HepG2 (cell line): ENCODE data around the gene GCNT4. TPM values are rescaled to one million over a fixed set of nuclear protein-coding genes. Genes with fewer than 3 reads are reported as not detected.
A peak's percentile ranks its signal among the peaks of the same experiment; 100 is the strongest.
"Not testable (repeated sequence)": the region's sequence is repeated elsewhere in the genome, so short reads cannot be mapped to it uniquely, and the experiment has no call there.

ENCODE experiments used
- ATAC-seq: fragments of 200-7000 bp; cut with Tn5 transposase; 3 replicates; pipeline ENCODE4 v1.9.1; 2020; ENCODE audit warnings: mild to moderate bottlenecking, moderate library complexity
- BruUV-seq: library from RNA; stranded (reverse); fragments of 400-500 nt; replicated peaks from 2 replicates; lab custom pipeline; 2021; lab: Mats Ljungman, UMichigan
- CTCF ChIA-PET: fragments of 300-600 bp; formaldehyde crosslinking; extraction: SDS; loops from one replicate; lab custom pipeline; 2021; ENCODE audit warnings: low total read pairs, inconsistent platforms, low intra/inter-chr PET ratio; lab: Yijun Ruan, JAX
- POLR2A ChIA-PET: fragments of 350-600 bp; sonication (Branson Sonifier 250); formaldehyde crosslinking; loops from one replicate; lab custom pipeline; 2020; ENCODE audit warnings: antibody characterized with exemption, inconsistent platforms; lab: Yijun Ruan, JAX
- DNase-seq: peaks from one replicate; pipeline ENCODE4 v3.0.0-alpha.2; 2015; ENCODE audit warnings: low spot score
- FAIRE-seq: peaks from 3 replicates; lab custom pipeline; 2011; peaks lifted over from hg19 to GRCh38; lab: Jason Lieb, UNC
- H2AFZ ChIP-seq: one replicate; pipeline ENCODE4 v1.6.1; 2011; ENCODE audit warnings: low read length, inconsistent platforms
- H3K27ac ChIP-seq: fragments of 300-600 bp; 3 replicates; pipeline ENCODE4 v1.8.0; 2011; ENCODE audit warnings: mixed run types, mild to moderate bottlenecking, mixed read lengths, low read length, inconsistent platforms; ENCODE audit not compliant: insufficient read depth; ENCODE audit errors: extremely low read length
- H3K27me3 ChIP-seq, 2 experiments: fragments of 200-600 bp in 1 of 2; 2 replicates in 1 of 2; 3 replicates in 1 of 2; pipeline versions ENCODE4 v1.6.0 to v1.8.0; 2011; ENCODE audit warnings: low read length in 2 of 2, mild to moderate bottlenecking in 2 of 2, moderate library complexity in 2 of 2, inconsistent platforms in 1 of 2; ENCODE audit not compliant: insufficient read depth in 2 of 2, control insufficient read depth in 1 of 2
- H3K36me3 ChIP-seq, 2 experiments: fragments of 200-600 bp in 1 of 2; replicated peaks in 1 of 2; 2 replicates in 1 of 2; 3 replicates in 1 of 2; pipeline versions ENCODE4 v1.5.1 to v1.8.0; 2011; ENCODE audit warnings: low read length in 2 of 2, inconsistent platforms in 1 of 2; ENCODE audit not compliant: insufficient read depth in 2 of 2, control insufficient read depth in 1 of 2
- H3K4me1 ChIP-seq: 2 replicates; pipeline ENCODE4 v1.5.1; 2012; ENCODE audit warnings: low read length, inconsistent platforms; ENCODE audit not compliant: insufficient read depth
- H3K4me2 ChIP-seq: 2 replicates; pipeline ENCODE4 v1.6.0; 2011; ENCODE audit warnings: low read depth, low read length, inconsistent platforms
- H3K4me3 ChIP-seq, 3 experiments: fragments of 200-600 bp in 1 of 3; sonication (generic), shearing (Covaris generic) in 1 of 3; replicated peaks in 1 of 3; 2 replicates each; pipeline ENCODE4 v1.5.1; 2011 to 2016; ENCODE audit warnings: low read length in 3 of 3, inconsistent platforms in 2 of 3, low read depth in 2 of 3, mild to moderate bottlenecking in 2 of 3, control low read depth in 1 of 3, mixed read lengths in 1 of 3; ENCODE audit not compliant: insufficient read depth in 1 of 3
- H3K79me2 ChIP-seq: one replicate; pipeline ENCODE4 v1.6.1; 2011; ENCODE audit warnings: low read length, inconsistent platforms; ENCODE audit not compliant: insufficient read depth
- H3K9ac ChIP-seq: 2 replicates; pipeline ENCODE4 v1.6.0; 2011; ENCODE audit warnings: mild to moderate bottlenecking, low read depth, low read length, inconsistent platforms; ENCODE audit not compliant: insufficient read depth
- H3K9me3 ChIP-seq: 2 replicates; pipeline ENCODE4 v1.5.1; 2012; ENCODE audit warnings: mild to moderate bottlenecking, low read length
- H4K20me1 ChIP-seq: 2 replicates; pipeline ENCODE4 v1.6.0; 2011; ENCODE audit warnings: inconsistent platforms, mild to moderate bottlenecking, low read length, moderate library complexity; ENCODE audit not compliant: insufficient read depth
- HNF4A ChIP-seq: sonication (generic); formaldehyde crosslinking; IDR thresholded peaks from 2 replicates; pipeline ENCODE4 v1.4.0; 2020; ENCODE audit warnings: missing genetic modification reagents
- ZNF292 ChIP-seq: sonication (generic); formaldehyde crosslinking; IDR thresholded peaks from 2 replicates; pipeline ENCODE4 v1.8.1; 2022; ENCODE audit warnings: mild to moderate bottlenecking, low read depth, missing genetic modification reagents, borderline replicate concordance
- ZNF362 ChIP-seq: sonication (generic); formaldehyde crosslinking; IDR thresholded peaks from 2 replicates; pipeline ENCODE4 v1.4.0; 2020; ENCODE audit warnings: missing genetic modification reagents, mild to moderate bottlenecking, borderline replicate concordance
- ZNF441 ChIP-seq: sonication (generic); formaldehyde crosslinking; IDR thresholded peaks from 2 replicates; pipeline ENCODE4 v1.7.0; 2021; ENCODE audit warnings: missing genetic modification reagents, borderline replicate concordance
- WGBS: methylation state at CpG from one replicate; pipeline ENCODE4 v1.1.6; 2017; ENCODE audit warnings: low lambda C conversion rate; 5-methylcytosine and 5-hydroxymethylcytosine counted together
- in situ Hi-C: cut with HindIII; loops from 2 replicates; pipeline ENCODE4 v1.10.0; 2017; ENCODE audit warnings: low pct_unique_long_range_greater_than_20kb; ENCODE audit not compliant: extremely low pct_ligation_motif_present
- intact Hi-C: fragments of 100-400 bp; cut with micrococcal nuclease; formaldehyde crosslinking; loops from one replicate; pipeline ENCODE4 v1.10.0; 2022; ENCODE audit not compliant: unreplicated experiment
- polyA plus RNA-seq, 8 experiments: library from polyadenylated mRNA; depleted of rRNA in 3 of 8; stranded (reverse) in 7 of 8; unstranded in 1 of 8; fragments of >200 nt; fragmentation: Illumina TruSeq in 4 of 8; extraction: Trizol in 4 of 8; gene quantifications; 2 replicates each; pipeline versions ENCODE4 v1.2.1 to v1.2.3, GENCODE V29; 2011 to 2016; ENCODE audit warnings: low read depth in 4 of 8, missing spikeins in 1 of 8, mixed read lengths in 1 of 8; ENCODE audit not compliant: insufficient read depth in 1 of 8
- total RNA-seq, 5 experiments: library from RNA; depleted of rRNA; stranded (reverse); fragments of >200 nt; fragmentation: Illumina TruSeq; extraction: Trizol; gene quantifications; 2 replicates each; pipeline ENCODE4 v1.2.3, GENCODE V29; 2016; ENCODE audit warnings: low read depth in 1 of 5
- TF ChIP-seq, protein P1 (sequence below): sonication (generic); formaldehyde crosslinking; conservative IDR thresholded peaks from 2 replicates; pipeline ENCODE4 v1.4.0; 2020; ENCODE audit warnings: mild to moderate bottlenecking, missing genetic modification reagents, moderate library complexity

Gene GCNT4
- total and polyA plus RNA-seq, 2 of the 13 experiments (the other 11 are each of a cell fraction or from before 2014, with no cell fraction given) = 0.22 to 0.38 TPM

DNA sequence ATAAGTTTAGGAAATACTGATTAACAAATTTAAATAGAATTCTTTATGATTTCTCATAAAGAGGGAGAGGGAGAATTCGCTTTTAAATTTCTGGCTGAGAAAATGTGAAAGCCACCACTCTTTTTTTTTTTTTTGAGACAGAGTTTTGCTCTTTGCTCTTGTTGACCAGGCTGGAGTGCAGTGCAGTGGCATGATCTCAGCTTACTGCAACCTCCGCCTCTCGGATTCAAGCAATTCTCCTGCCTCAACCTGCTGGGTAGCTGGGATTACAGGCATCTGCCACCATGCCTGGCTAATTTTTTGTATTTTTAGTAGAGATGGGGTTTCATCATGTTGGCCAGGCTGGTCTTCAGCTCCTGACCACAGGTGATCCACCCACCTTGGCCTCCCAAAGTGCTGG, 27.0 kb upstream of the GCNT4 start:
- intact Hi-C loops, H3K27ac ChIP-seq, POLR2A ChIA-PET, H2AFZ ChIP-seq, BruUV-seq, H3K4me3 ChIP-seq, H3K79me2 ChIP-seq, H4K20me1 ChIP-seq, H3K36me3 ChIP-seq: not testable (repeated sequence)
- DNase-seq (peak; percentile 10), FAIRE-seq (peak; percentile 18)
- Histone ChIP-seq H3K4me2 (peak overlapping the region; percentile 38; the same call in 1 of the 2 replicates), H3K4me1 (peaks cover 13% of the 10 kb centered on the region; the same call in 1 of the 2 replicates)
- TF ChIP-seq ZNF292 (CRISPR knock-in tag) (peak; percentile 59; the same call in 1 of the 2 replicates), ZNF362 (CRISPR knock-in tag) (peak; percentile 76; the same call in 1 of the 2 replicates), HNF4A (CRISPR knock-in tag) (peak; percentile 29), ZNF441 (CRISPR knock-in tag) (peak; percentile 61; the same call in 1 of the 2 replicates)
- TF ChIP-seq, protein P1, sequence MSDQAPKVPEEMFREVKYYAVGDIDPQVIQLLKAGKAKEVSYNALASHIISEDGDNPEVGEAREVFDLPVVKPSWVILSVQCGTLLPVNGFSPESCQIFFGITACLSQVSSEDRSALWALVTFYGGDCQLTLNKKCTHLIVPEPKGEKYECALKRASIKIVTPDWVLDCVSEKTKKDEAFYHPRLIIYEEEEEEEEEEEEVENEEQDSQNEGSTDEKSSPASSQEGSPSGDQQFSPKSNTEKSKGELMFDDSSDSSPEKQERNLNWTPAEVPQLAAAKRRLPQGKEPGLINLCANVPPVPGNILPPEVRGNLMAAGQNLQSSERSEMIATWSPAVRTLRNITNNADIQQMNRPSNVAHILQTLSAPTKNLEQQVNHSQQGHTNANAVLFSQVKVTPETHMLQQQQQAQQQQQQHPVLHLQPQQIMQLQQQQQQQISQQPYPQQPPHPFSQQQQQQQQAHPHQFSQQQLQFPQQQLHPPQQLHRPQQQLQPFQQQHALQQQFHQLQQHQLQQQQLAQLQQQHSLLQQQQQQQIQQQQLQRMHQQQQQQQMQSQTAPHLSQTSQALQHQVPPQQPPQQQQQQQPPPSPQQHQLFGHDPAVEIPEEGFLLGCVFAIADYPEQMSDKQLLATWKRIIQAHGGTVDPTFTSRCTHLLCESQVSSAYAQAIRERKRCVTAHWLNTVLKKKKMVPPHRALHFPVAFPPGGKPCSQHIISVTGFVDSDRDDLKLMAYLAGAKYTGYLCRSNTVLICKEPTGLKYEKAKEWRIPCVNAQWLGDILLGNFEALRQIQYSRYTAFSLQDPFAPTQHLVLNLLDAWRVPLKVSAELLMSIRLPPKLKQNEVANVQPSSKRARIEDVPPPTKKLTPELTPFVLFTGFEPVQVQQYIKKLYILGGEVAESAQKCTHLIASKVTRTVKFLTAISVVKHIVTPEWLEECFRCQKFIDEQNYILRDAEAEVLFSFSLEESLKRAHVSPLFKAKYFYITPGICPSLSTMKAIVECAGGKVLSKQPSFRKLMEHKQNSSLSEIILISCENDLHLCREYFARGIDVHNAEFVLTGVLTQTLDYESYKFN = 0 out of 2 replicates have a peak, but pooled peaks have one; percentile 28
- TF ChIP-seq, all 625 proteins: peak for 5; not testable (repeated sequence) for 620
- H3K27me3 ChIP-seq, CTCF ChIA-PET, H3K9ac ChIP-seq, H3K9me3 ChIP-seq, in situ Hi-C loops: not testable (repeated sequence)
- 3% methylated on average over 3 of the region's 3 CpGs for WGBS
- peak; percentile 73 for ATAC-seq
